ENCODE measurements around the gene KRABD2.

The KRABD2 gene

DNA sequence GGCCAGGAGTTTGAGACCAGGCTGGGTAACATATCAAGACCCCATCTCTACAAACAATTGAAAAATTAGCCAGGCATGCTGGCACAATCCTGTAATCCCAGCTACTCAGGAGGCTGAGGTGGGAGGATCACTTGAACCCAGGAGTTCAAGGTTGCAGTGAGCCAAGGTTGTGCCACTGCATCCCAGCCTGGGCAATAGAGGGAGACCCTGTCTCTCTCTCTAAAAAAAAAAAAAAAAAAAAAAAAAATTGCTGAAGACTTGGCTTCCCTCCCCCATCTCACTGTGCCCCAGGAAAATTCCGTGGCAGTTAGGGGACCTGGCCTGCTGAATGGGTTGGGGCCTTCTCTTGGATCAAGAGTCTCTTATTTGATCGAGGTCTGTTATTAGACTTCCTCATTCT lies 37.0 kb downstream of the KRABD2 start, which contains the start of gene ODF4:
TSS of gene ODF4 (plus strand) at position 301 of the 400 bp plus-strand sequence. CDS start 212 bp downstream, outside the sequence.
- Histone ChIP-seq H3K36me3 (ENCODE audit: control insufficient read depth in 2 of 2, insufficient read depth in 2 of 2, low read length in 1 of 2) (no peaks in the 10 kb centered on the region), H3K27ac (ENCODE audit: control insufficient read depth, insufficient read depth) (no peak within 1 kb of the TSS), H3K9me3 (replicated peaks; ENCODE audit: control insufficient read depth, insufficient read depth, low read length) (no peaks in the 10 kb centered on the region), H4K20me1 (ENCODE audit: control insufficient read depth, insufficient read depth) (no peaks in the 10 kb centered on the region), H3K4me2 (ENCODE audit: control insufficient read depth, insufficient read depth) (no peak within 1 kb of the TSS), H3K4me3 (no peak within 1 kb of the TSS), H2AFZ (ENCODE audit: control insufficient read depth, low read depth, low read length) (no peak within 1 kb of the TSS), H3K79me2 (ENCODE audit: control insufficient read depth, insufficient read depth, low read length) (no peaks in the 10 kb centered on the region), H3K4me1 (ENCODE audit: control insufficient read depth, insufficient read depth, low read length) (no peaks in the 10 kb centered on the region), H3K27me3 (replicated peaks in 1 of 2; ENCODE audit: control insufficient read depth in 2 of 2, insufficient read depth in 2 of 2, low read length in 1 of 2) (no peaks in the 10 kb centered on the region; a peak in 1 of 4 replicates), H3K9ac (ENCODE audit: control insufficient read depth, insufficient read depth, low read length) (no peak within 1 kb of the TSS)
- POLR2A ChIA-PET, result no interaction called here
- TF ChIP-seq, protein P1, sequence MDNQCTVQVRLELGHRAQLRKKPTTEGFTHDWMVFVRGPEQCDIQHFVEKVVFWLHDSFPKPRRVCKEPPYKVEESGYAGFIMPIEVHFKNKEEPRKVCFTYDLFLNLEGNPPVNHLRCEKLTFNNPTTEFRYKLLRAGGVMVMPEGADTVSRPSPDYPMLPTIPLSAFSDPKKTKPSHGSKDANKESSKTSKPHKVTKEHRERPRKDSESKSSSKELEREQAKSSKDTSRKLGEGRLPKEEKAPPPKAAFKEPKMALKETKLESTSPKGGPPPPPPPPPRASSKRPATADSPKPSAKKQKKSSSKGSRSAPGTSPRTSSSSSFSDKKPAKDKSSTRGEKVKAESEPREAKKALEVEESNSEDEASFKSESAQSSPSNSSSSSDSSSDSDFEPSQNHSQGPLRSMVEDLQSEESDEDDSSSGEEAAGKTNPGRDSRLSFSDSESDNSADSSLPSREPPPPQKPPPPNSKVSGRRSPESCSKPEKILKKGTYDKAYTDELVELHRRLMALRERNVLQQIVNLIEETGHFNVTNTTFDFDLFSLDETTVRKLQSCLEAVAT (IDR thresholded peaks at IDR 0.05), result no peak
- no peak for TF ChIP-seq SUPT20H (IDR thresholded peaks at IDR 0.05; ENCODE audit: borderline replicate concordance, control insufficient read depth, low read depth, low read length)
- SMC1A ChIA-PET (ENCODE audit: uncharacterized antibody, unreplicated experiment), result interaction anchor here (0.6 kb wide), 1 partner anchor 567 kb away, joined by 3 read pairs; no protein-coding TSS in a partner anchor
- RAD21 ChIA-PET (ENCODE audit: unreplicated experiment), result no interaction called here
- no peak for ATAC-seq
- intact Hi-C loops (cut with micrococcal nuclease; ENCODE audit: unreplicated experiment), result no loop called here
- in situ Hi-C loops (cut with MboI), result no loop called here
- BruUV-seq (replicated peaks), result no TSS peak
- WGBS (ENCODE audit: insufficient coverage, insufficient replicate concordance, low lambda C conversion rate, missing lambda C conversion rate), result 12% methylated on average over 2 of the region's 2 CpGs
- DNase-seq (ENCODE audit: low read depth, low spot score), result no peak
- no peak for FAIRE-seq
- CTCF ChIA-PET, result no interaction called here

- CTCF ChIA-PET, result interaction anchor here (0.9 kb wide), 1 partner anchor 250 kb away, joined by 4 read pairs; no protein-coding TSS in a partner anchor
- POLR2A ChIA-PET, result no interaction called here
- TF ChIP-seq BRCA1 (IDR thresholded peaks at IDR 0.05; ENCODE audit: low read depth, low read length), result no peak
- no peak for TF ChIP-seq SMARCA5 (IDR thresholded peaks at IDR 0.05)
- no peak for TF ChIP-seq ZNF622 (IDR thresholded peaks at IDR 0.05)
- no peak for TF ChIP-seq IKZF2 (IDR thresholded peaks at IDR 0.05)
- no peak for TF ChIP-seq FOXM1 (IDR thresholded peaks at IDR 0.05; ENCODE audit: low read depth, low read length)
- TF ChIP-seq HCFC1 (IDR thresholded peaks at IDR 0.05; ENCODE audit: low read length), result no peak
- TF ChIP-seq KLF5 (IDR thresholded peaks at IDR 0.05; ENCODE audit: partially characterized antibody), result no peak
- TF ChIP-seq POU2F2 (IDR thresholded peaks at IDR 0.05; ENCODE audit: borderline replicate concordance, low read depth, low read length), result no peak
- no peak for TF ChIP-seq EGR1 (IDR thresholded peaks at IDR 0.05; ENCODE audit: borderline replicate concordance in 1 of 2, low read depth in 2 of 2, low read length in 2 of 2)
- TF ChIP-seq, protein P2, sequence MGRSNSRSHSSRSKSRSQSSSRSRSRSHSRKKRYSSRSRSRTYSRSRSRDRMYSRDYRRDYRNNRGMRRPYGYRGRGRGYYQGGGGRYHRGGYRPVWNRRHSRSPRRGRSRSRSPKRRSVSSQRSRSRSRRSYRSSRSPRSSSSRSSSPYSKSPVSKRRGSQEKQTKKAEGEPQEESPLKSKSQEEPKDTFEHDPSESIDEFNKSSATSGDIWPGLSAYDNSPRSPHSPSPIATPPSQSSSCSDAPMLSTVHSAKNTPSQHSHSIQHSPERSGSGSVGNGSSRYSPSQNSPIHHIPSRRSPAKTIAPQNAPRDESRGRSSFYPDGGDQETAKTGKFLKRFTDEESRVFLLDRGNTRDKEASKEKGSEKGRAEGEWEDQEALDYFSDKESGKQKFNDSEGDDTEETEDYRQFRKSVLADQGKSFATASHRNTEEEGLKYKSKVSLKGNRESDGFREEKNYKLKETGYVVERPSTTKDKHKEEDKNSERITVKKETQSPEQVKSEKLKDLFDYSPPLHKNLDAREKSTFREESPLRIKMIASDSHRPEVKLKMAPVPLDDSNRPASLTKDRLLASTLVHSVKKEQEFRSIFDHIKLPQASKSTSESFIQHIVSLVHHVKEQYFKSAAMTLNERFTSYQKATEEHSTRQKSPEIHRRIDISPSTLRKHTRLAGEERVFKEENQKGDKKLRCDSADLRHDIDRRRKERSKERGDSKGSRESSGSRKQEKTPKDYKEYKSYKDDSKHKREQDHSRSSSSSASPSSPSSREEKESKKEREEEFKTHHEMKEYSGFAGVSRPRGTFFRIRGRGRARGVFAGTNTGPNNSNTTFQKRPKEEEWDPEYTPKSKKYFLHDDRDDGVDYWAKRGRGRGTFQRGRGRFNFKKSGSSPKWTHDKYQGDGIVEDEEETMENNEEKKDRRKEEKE (IDR thresholded peaks at IDR 0.05), result no peak
- TF ChIP-seq KDM1A (IDR thresholded peaks at IDR 0.05; ENCODE audit: borderline replicate concordance), result no peak
- TF ChIP-seq SMC3 (IDR thresholded peaks at IDR 0.05; ENCODE audit: borderline replicate concordance, low read length), result no peak
- TF ChIP-seq SUZ12 (IDR thresholded peaks at IDR 0.05; ENCODE audit: unreplicated experiment), result no peak
- TF ChIP-seq MTA3 (IDR thresholded peaks at IDR 0.05; ENCODE audit: borderline replicate concordance, low read length), result no peak
These were observed 37.8 kb downstream of the KRABD2 start for GRCh38 chr17:8338753-8339140.

More at GRCh38 chr17:8338753-8339140, 37.8 kb downstream of the KRABD2 start:
- ChIA-PET SMC1A (ENCODE audit: uncharacterized antibody, unreplicated experiment) (interaction anchor here (1.2 kb wide), 1 partner anchor 33 kb away, joined by 3 read pairs; no protein-coding TSS in a partner anchor), RAD21 (ENCODE audit: unreplicated experiment) (no interaction called here)
- Histone ChIP-seq H3K79me2 (ENCODE audit: control insufficient read depth, insufficient read depth, low read length) (no peaks in the 10 kb centered on the region), H3K4me2 (ENCODE audit: control insufficient read depth, insufficient read depth) (no peak overlapping the region), H3K4me3 (no peak overlapping the region), H3K4me1 (ENCODE audit: control insufficient read depth, insufficient read depth, low read length) (no peaks in the 10 kb centered on the region), H4K20me1 (ENCODE audit: control insufficient read depth, insufficient read depth) (no peaks in the 10 kb centered on the region), H3K27ac (ENCODE audit: control insufficient read depth, insufficient read depth) (no peak overlapping the region), H3K36me3 (ENCODE audit: control insufficient read depth in 2 of 2, insufficient read depth in 2 of 2, low read length in 1 of 2) (no peaks in the 10 kb centered on the region), H2AFZ (ENCODE audit: control insufficient read depth, low read depth, low read length) (no peak overlapping the region), H3K9me3 (replicated peaks; ENCODE audit: control insufficient read depth, insufficient read depth, low read length) (no peaks in the 10 kb centered on the region), H3K9ac (ENCODE audit: control insufficient read depth, insufficient read depth, low read length) (no peak overlapping the region), H3K27me3 (replicated peaks in 1 of 2; ENCODE audit: control insufficient read depth in 2 of 2, insufficient read depth in 2 of 2, low read length in 1 of 2) (no peaks in the 10 kb centered on the region; a peak in 1 of 4 replicates)
- no TSS peak for BruUV-seq (replicated peaks)
- in situ Hi-C loops (cut with MboI) (no loop called here), intact Hi-C loops (cut with micrococcal nuclease; ENCODE audit: unreplicated experiment) (no loop called here)
- ATAC-seq (no peak; the same call in 2 of the 3 replicates), DNase-seq (ENCODE audit: low read depth, low spot score) (no peak), FAIRE-seq (no peak)
- 77% methylated on average over 5 of the region's 5 CpGs for WGBS (ENCODE audit: insufficient coverage, insufficient replicate concordance, low lambda C conversion rate, missing lambda C conversion rate)

Data from GM12878 (cell line).